Fibroblast of pulmonary artery (primary cell): Measurements from ENCODE around the gene ARFRP1.
"Not testable (repeated sequence)": the region's sequence is repeated elsewhere in the genome, so short reads cannot be mapped to it uniquely, and the experiment has no call there.

Experiments
- DNase-seq: peaks from one replicate; pipeline ENCODE4 v3.0.0-alpha.2; 2010; ENCODE audit warnings: low read depth
- H3K4me3 ChIP-seq: replicated peaks from 2 replicates; pipeline ENCODE4 v1.5.1; 2011; ENCODE audit warnings: low read depth, mild to moderate bottlenecking, control low read depth, low read length, moderate library complexity
- CTCF ChIP-seq: IDR thresholded peaks from 2 replicates; pipeline ENCODE4 v1.5.1; 2011; ENCODE audit warnings: mild to moderate bottlenecking, control low read depth, low read length, inconsistent platforms; ENCODE audit errors: missing control alignments

The ARFRP1 gene

GRCh38 chr20:63653041-63653973 is 54.5 kb downstream of the ARFRP1 start, which contains the start of gene STMN3:
Gene STMN3, minus strand, starts transcription at chr20:63653424. Its CDS starts 79 bp downstream, at chr20:63653345.
- no peak for TF ChIP-seq CTCF
- H3K4me3 ChIP-seq, result peak within 1 kb of the TSS; percentile 57
- DNase-seq, result peak; percentile 92

DNA sequence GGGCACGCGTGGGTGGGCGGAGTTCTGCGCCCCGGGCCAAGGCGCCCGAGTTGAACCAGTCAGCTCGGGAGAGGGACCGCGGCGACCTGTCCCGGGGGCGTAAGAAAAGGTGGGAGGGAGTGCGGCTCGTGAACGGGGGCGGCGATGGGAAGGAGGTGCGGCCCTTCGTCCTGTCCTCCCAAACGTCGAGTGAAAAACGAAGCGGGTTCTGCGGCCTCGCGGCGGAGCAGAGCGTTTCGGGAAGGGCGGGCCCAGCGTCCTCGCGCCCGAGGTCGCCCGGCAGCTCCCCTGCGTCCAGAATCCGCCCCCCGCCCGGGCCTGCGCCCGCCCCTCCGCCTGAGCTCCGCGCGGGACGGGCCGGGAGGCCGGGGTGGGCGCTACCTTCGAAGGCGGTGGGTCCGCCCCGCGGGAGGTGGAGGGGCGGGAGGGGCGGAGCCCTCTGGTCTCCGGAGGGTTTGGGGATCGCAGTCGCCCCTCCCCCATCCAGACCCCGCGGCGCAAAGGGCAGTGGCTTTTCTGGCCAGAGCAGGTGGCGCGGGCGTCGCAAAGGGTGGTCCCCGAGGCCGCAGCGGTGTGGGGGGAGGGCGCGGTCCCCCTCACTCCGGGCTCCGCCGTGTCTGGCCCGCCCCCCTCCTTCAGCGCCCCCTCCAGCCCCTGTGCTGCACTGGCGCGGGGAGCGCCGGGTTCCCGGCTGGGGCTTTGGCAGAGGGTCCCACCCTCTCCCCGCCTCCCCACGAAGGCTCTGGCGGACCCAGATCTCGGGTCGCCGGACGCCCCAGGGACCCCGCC is 55.4 kb downstream of the ARFRP1 start:
- peak overlapping the region; percentile 57 for H3K4me3 ChIP-seq
- no peak for TF ChIP-seq CTCF
- peak; percentile 32 for DNase-seq

DNA sequence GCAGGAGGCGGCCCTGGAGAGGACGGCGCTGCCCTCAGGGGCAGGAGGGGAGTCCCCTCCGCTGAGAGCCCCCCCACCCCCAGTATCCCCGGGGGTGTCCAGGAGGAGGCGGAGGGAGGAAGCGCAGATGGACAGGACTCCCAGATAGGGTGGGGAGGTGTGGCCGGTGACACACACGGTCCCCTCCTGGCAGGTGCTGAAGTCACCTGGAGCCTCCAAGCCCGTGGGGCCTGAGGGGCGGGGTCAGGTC is 55.9 kb downstream of the ARFRP1 start:
- TF ChIP-seq CTCF, result no peak
- no peak for DNase-seq
- H3K4me3 ChIP-seq, result peak overlapping the region; percentile 57

DNA sequence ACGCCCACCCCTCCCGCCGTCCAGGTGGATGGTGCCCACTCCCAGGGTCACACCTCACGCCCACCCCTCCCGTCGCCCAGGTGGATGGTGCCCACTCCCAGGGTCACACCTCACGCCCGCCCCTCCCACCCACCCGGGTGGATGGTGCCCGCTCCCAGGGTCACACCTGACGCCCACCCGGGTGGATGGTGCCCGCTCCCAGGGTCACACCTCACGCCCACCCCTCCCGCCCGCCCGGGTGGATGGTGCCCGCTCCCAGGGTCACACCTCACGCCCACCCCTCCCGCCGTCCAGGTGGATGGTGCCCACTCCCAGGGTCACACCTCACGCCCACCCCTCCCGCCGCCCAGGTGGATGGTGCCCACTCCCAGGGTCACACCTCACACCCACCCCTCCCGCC is 57.3 kb downstream of the ARFRP1 start:
- DNase-seq, H3K4me3 ChIP-seq: not testable (repeated sequence)

DNA sequence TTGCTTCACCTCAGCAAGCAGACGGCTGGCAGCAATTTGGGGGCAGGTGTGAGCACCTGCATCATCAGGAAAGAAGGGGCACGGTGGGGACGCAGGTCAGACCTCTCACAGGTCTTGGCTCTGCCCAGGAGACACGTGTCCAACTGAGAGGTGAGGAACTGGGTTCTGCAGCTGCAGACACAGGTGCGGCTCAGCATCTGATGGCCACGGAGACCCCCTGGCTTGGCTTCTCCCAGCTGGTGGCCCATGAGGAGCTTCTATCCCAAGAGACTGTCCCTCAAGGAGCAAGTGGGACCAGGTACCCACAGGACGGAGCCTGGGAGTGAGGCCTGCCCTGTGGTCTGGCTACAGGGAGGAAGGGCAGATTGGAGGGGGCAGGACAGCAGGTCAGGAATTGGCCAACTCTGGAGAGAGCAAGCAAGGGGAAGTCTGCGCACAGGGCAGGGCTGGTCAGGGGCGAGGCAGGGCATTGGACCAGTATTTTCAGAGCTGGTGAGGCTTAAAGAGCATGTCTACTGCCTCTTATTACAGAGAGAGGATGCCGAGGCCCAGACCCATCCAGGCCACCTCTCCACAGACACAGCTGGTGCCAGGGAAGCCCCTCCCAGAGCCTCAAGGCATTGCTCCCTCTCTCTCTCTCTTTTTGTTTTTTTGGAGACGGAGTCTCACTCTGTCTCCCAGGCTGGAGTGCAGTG is 58.7 kb downstream of the ARFRP1 start:
- no peak for TF ChIP-seq CTCF
- no peak for DNase-seq
- no peak overlapping the region for H3K4me3 ChIP-seq
